ENCODE results near the gene PPP2R3B. TPM values are rescaled to one million over a fixed set of nuclear protein-coding genes. Genes with fewer than 3 reads are reported as not detected.

Gene PPP2R3B
- total RNA-seq, 4 donors from 2014 or later = 7.8 to 27.9 (median 11.6) TPM

DNA sequence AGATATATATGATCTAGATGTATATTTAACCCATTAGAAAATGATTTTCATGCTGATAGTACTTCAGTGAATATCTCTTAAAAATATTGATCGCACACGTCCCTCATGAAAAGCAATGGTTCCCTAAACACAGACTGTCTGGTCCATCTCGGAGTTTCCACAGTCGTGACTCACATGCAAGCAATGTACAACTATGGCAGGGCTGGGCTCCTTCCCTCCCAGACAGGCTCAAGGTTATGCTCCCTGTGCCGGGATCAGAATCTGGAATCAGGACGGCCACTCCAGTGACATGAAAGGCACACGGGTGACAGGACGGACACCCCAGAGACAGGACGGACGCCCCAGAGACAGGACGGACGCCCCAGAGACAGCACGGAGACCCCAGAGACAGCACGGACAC, 40.2 kb upstream of the PPP2R3B start:
- TF ChIP-seq POLR2AphosphoS5 (IDR thresholded peaks at IDR 0.05) (no peak), POLR2A (IDR thresholded peaks at IDR 0.05) (no peak), EP300 (IDR thresholded peaks at IDR 0.05; ENCODE audit: low read depth) (no peak)
- TF ChIP-seq, protein P1, sequence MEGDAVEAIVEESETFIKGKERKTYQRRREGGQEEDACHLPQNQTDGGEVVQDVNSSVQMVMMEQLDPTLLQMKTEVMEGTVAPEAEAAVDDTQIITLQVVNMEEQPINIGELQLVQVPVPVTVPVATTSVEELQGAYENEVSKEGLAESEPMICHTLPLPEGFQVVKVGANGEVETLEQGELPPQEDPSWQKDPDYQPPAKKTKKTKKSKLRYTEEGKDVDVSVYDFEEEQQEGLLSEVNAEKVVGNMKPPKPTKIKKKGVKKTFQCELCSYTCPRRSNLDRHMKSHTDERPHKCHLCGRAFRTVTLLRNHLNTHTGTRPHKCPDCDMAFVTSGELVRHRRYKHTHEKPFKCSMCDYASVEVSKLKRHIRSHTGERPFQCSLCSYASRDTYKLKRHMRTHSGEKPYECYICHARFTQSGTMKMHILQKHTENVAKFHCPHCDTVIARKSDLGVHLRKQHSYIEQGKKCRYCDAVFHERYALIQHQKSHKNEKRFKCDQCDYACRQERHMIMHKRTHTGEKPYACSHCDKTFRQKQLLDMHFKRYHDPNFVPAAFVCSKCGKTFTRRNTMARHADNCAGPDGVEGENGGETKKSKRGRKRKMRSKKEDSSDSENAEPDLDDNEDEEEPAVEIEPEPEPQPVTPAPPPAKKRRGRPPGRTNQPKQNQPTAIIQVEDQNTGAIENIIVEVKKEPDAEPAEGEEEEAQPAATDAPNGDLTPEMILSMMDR (IDR thresholded peaks at IDR 0.05) = no peak
- H3K27me3 ChIP-seq = peaks cover 16% of the 10 kb centered on the region
- WGBS, 2 donors (ENCODE audit: low coverage in 1 of 2) = 82 to 86% methylated on average over 4 to 13 of the region's 14 CpGs
- in situ Hi-C loops (cut with MboI; ENCODE audit: low pct_ligation_motif_present in 1 of 4, low pct_unique_long_range_greater_than_20kb in 1 of 4, low sequenced_read_pairs in 3 of 4) (no loop called here), intact Hi-C loops (cut with DNase I; ENCODE audit: low total_unique reads) (no loop called here)
- H3K4me1 ChIP-seq = no peaks in the 10 kb centered on the region
- H3K4me3 ChIP-seq = no peak overlapping the region
- no peaks in the 10 kb centered on the region for H3K9me3 ChIP-seq
- no peak overlapping the region for H3K27ac ChIP-seq
- DNase-seq = no peak
- H3K36me3 ChIP-seq = no peaks in the 10 kb centered on the region

DNA sequence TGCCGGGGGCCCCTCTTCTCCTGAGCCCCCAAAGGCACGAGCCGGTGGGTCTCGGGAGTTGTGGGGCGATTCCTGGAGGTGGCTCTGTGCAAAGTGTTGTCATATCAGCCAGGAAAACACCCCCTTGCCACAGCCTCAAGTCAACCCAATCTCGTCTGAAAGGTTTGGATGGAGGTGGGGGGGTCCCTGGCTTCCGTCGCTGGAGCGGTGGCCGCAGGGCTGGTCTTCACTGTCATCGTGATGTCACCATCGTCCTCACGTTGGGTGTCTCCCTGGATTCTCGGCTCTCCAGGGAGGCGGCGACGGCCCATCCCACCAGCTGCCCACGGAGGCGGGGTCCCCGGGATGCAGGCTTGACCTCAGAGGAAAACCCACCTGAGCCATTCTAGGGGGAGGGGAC, 38.3 kb upstream of the PPP2R3B start:
- DNase-seq = no peak
- TF ChIP-seq, protein P1 (IDR thresholded peaks at IDR 0.05) = no peak
- Histone ChIP-seq H3K27ac (no peak overlapping the region), H3K4me3 (no peak overlapping the region), H3K4me1 (no peaks in the 10 kb centered on the region), H3K27me3 (peaks cover 16% of the 10 kb centered on the region), H3K36me3 (no peaks in the 10 kb centered on the region), H3K9me3 (no peaks in the 10 kb centered on the region)
- WGBS, 2 donors (ENCODE audit: low coverage in 1 of 2) = 86% methylated on average over 20 of the region's 20 CpGs; no CpG with 5 or more reads in 1 of the 2 donors
- in situ Hi-C loops (cut with MboI; ENCODE audit: low pct_ligation_motif_present in 1 of 4, low pct_unique_long_range_greater_than_20kb in 1 of 4, low sequenced_read_pairs in 3 of 4) = no loop called here
- intact Hi-C loops (cut with DNase I; ENCODE audit: low total_unique reads) = no loop called here

DNA sequence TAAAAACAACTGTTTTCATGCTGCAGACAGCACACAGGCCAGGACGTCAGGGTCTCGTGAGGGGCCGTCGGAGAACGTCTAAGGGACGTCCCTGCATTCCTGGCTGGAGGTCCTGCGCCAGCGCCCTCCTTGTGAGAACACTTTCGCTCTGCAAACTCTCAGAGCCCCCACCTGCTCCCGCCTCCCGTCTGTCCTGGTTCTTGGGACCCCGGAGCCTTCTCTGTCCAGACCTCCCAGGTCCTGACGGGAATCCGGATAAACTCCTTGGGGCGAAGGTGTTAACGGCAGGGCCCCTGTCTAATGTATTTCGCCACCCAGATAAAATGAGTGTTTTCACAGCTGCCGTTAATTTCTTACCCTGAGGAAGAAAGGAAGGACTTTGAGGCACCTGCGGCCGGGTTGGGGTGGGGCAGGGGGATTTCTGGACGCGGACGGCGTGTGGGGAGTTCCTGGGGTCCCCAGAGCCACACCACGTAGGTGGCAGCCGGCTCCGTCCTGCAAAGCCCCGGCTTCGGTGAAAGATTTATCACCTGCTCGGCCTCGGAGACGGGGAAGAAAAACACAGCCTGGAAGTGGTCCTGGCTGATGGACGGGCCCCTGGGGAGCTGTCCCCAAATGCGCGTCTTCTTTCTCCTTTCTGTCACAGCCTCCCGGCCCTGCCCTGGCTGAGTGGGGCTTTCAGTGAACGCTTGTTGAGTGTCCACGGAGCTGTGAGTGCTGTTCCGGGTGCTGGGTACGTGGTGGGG, 35.1 kb upstream of the PPP2R3B start:
- no peak for TF ChIP-seq POLR2A (IDR thresholded peaks at IDR 0.05)
- TF ChIP-seq POLR2AphosphoS5 (IDR thresholded peaks at IDR 0.05) = no peak
- TF ChIP-seq, protein P1 (IDR thresholded peaks at IDR 0.05) = no peak
- no peak for TF ChIP-seq EP300 (IDR thresholded peaks at IDR 0.05; ENCODE audit: low read depth)
- Histone ChIP-seq H3K4me3 (no peak overlapping the region), H3K4me1 (no peaks in the 10 kb centered on the region), H3K9me3 (no peaks in the 10 kb centered on the region), H3K27ac (no peak overlapping the region), H3K27me3 (peaks cover 2% of the 10 kb centered on the region), H3K36me3 (no peaks in the 10 kb centered on the region)
- no peak for DNase-seq
- intact Hi-C loops (cut with DNase I; ENCODE audit: low total_unique reads) = no loop called here
- WGBS, 2 donors (ENCODE audit: low coverage in 1 of 2) = 43 to 64% methylated on average over 17 to 40 of the region's 40 CpGs
- in situ Hi-C loops (cut with MboI; ENCODE audit: low pct_ligation_motif_present in 1 of 4, low pct_unique_long_range_greater_than_20kb in 1 of 4, low sequenced_read_pairs in 3 of 4) = no loop called here

DNA sequence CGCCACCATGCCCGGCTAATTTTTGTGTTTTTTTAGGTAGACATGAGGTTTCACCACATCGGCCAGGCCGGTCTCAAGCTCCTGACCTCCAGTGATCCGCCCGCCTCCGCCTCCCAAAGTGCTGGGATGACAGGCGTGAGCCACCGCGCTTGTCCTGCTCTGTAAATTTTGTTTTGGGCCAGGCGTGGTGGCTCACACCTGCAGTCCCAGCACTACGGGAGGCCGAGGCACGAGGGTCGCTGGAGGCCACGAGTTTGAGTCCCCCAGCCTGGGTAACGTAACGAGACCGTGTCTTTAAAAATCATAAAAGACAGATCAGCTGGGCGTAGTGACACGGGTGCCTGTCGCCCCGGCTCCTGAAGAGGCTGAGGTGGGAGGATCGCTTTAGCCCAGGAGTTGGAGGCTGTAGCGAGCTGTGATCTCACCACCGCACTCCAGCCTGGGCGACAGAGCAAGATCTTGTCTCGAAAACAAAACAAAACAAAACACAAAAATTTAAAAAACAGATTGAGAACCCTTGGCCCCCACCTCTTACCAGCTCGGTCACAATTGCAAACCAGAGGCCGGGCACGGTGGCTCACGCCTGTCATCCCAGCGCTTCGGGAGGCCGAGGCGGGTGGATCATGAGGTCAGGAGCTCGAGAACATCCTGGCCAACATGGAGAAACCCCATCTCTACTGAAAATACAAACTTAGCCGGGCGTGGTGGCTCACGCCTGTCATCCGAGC, 34.0 kb upstream of the PPP2R3B start:
- TF ChIP-seq, protein P1 (IDR thresholded peaks at IDR 0.05) = no peak
- no peak for TF ChIP-seq POLR2AphosphoS5 (IDR thresholded peaks at IDR 0.05)
- no peak for TF ChIP-seq EP300 (IDR thresholded peaks at IDR 0.05; ENCODE audit: low read depth)
- TF ChIP-seq POLR2A (IDR thresholded peaks at IDR 0.05) = no peak

More for the DNA sequence above, 34.0 kb upstream of the PPP2R3B start:
- Histone ChIP-seq H3K27me3 (no peaks in the 10 kb centered on the region), H3K27ac (no peak overlapping the region), H3K4me3 (no peak overlapping the region), H3K9me3 (no peaks in the 10 kb centered on the region), H3K4me1 (no peaks in the 10 kb centered on the region), H3K36me3 (no peaks in the 10 kb centered on the region)
- no peak for DNase-seq
- 92 to 93% methylated on average over 2 to 41 of the region's 41 CpGs for WGBS, 2 donors (ENCODE audit: low coverage in 1 of 2)
- in situ Hi-C loops (cut with MboI; ENCODE audit: low pct_ligation_motif_present in 1 of 4, low pct_unique_long_range_greater_than_20kb in 1 of 4, low sequenced_read_pairs in 3 of 4) (no loop called here), intact Hi-C loops (cut with DNase I; ENCODE audit: low total_unique reads) (no loop called here)
